GM18505 (cell line): ENCODE results near the gene RNF166.

ENCODE experiments used
- ATAC-seq: cut with Tn5 transposase; IDR thresholded peaks from one replicate; pipeline ENCODE4 v1.9.1; 2021; ENCODE audit not compliant: unreplicated experiment
- POLR2A ChIP-seq: IDR thresholded peaks from 4 replicates; pipeline ENCODE4 v1.6.1; 2011; ENCODE audit warnings: borderline replicate concordance; ENCODE audit not compliant: insufficient read depth, insufficient read length; ENCODE audit errors: extremely low read depth

Gene RNF166

DNA sequence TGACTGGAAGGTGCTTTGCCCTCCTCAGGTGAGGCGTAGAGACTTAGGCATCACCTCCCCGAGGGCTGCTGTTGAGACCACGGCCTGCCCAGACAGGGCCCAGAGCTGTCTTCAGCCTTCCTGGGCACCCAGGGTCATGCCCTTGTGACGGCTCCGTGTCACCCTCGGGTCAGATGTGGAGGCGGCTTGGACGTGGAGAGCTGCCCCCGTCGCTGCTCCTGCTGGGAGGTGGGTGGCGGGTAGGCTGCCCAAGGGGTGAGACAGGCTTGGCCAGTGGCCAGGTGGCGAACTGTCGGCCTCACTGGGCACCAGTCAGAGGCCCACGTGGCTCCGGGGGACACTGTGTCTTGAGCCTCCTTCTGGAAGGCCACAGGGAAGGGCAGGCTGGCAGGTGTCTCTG, 11.0 kb downstream of the RNF166 start:
- no peak for ATAC-seq
- TF ChIP-seq POLR2A: no peak

DNA sequence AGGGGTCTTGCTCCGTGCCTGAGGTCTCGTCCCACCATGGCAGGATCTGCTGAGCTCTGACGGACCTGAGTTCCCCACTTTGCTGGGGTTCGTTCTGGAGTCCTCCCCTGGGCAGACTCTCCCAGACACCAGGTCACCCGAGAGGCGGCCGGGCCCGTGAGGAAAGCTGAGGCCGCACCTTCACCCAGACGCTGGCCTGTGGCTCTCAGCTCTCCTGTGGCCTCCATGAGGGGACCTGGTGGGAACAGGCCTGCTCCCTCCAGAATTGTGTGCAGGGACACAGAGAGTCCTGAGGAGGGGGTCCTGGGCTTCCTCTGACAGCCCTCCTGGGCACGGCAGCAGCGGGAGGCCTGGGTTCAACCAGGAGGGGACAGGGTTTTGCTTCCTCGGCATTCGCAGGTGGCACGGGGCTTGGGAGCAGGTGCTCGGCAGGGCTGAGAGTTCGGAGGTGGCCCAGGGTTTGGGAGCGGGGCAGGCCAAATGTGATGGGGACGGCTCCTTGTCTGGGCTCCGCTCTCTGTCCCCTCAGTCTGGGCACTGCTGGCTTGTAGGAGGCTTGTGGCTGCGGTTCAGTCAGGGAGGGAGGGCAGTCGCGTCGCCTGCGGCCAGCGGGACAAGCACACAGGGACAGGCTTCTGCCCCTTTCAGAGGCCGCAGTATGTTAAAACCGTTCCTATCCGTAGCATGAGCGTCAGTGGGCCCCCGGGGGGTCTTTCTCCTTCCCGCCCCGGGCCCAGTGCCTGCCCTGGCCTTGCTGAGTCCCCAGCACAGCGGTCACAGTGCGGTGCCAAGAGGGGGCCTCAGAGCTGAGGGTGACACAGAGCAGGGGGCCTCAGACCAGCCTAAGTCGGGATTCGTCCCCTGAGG, 11.8 kb downstream of the RNF166 start:
- no peak for TF ChIP-seq POLR2A
- ATAC-seq: no peak

DNA sequence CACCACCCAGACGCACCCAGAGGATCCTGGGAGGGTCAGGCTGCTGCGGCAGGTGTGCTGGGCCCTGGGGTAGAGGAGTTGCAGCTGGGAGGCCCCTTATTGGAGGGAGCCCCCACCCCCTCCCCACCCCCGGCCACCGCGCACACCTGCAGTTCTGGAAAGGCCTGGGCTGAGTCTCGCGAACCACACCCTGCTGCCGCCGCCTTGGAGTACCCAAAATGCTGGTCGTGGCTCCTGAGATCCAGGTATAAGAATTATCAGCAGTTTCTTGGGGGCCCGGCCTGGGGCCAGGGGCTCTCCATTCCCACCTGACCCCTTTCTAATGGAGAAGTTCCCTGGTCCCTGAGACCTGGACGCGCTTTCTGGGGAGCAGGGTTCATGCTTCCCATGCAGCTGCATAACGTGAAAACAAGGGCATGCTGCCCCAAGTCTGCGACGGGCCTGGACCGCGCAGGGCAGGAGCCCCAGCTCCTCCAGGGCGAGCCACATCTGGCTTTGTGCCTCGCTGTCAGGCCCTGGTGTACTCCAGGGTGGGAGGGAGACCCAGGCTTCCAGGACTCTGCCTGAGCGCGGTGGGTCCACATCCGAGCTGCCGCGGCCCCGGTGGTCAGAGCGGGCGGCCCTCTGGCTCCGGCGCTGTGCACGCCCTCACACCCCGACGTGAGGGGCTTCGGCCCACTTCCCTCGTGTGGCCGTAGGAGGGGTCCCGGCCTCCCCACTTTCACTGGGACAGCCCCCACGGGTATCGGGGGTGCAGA, 12.6 kb downstream of the RNF166 start:
- TF ChIP-seq POLR2A: no peak

GRCh38 chr16:88692861-88693260, 13.3 kb downstream of the RNF166 start:
- no peak for TF ChIP-seq POLR2A
- no peak for ATAC-seq

More for the DNA sequence above, 12.6 kb downstream of the RNF166 start:
- ATAC-seq: no peak

DNA sequence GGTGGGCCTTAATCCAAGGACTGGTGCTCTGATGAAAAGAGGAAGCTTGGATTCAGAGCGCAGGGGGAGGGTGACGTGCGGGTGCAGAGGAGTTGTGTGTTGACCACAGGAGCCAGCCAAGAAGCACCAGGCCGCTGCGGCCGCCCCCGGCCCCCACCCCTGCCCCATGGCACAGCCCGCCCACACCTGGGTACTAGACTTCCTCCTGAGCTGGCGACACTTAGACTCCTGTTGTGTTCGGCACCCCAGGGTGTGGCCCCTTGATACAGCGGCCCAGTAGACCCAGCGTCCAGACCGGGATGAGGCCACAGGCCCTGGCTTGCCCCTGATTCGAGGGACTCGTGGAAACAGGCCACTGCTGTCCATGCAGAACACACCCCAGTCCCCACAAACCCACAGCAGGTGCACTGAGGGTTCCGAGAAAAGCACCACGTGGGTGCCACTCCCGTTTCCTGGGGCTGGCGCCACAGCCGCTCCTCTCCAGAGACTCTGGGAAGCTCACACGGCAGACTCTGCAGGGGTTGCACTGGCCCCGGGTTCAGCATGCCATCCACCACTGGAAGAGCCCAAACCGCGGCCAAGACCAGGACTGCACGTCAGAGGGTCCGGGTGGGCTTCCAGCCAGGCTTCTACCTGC, 14.2 kb downstream of the RNF166 start:
- no peak for ATAC-seq
- no peak for TF ChIP-seq POLR2A

- no peak for ATAC-seq
- TF ChIP-seq POLR2A: no peak
Measured at GRCh38 chr16:88691129-88691813, 14.9 kb downstream of the RNF166 start.

DNA sequence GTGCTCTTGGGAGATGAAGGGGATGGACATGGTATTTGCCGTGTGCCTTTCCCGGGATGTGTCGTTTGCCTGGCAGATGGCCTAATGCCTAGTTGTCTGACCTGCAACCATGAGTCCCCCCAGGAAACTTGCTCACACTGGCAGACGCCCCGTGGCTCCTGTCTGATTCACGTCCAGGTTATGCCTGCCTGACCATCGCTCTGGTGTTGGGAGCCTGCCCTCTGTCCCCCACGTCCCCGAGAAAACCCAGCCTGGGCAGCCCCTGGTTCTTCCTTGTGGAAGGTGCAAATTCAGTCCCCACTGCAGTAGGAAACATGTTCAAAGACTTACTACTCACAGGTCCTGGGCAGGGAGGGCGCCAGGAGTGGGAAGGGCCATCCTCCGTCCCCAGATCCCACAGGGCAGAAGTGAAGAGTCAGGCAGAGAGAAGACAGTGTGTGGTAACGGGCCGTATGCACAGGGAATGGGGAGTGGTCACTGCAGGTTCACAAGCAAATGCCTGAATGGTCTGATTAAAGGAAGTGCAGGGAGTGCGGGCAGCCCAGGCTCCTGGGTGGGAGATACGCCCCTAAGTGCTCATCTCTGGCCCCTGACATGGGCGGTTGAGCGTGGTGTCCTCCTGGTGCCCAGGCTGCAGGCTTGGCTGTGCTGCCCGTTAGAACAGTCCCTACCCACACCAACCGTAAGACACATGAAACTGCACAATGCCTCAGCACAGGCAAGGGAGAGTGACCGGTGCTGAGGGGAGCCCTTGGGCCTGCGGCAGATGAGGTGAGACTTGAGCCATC, 15.7 kb downstream of the RNF166 start:
- ATAC-seq: no peak
- no peak for TF ChIP-seq POLR2A

DNA sequence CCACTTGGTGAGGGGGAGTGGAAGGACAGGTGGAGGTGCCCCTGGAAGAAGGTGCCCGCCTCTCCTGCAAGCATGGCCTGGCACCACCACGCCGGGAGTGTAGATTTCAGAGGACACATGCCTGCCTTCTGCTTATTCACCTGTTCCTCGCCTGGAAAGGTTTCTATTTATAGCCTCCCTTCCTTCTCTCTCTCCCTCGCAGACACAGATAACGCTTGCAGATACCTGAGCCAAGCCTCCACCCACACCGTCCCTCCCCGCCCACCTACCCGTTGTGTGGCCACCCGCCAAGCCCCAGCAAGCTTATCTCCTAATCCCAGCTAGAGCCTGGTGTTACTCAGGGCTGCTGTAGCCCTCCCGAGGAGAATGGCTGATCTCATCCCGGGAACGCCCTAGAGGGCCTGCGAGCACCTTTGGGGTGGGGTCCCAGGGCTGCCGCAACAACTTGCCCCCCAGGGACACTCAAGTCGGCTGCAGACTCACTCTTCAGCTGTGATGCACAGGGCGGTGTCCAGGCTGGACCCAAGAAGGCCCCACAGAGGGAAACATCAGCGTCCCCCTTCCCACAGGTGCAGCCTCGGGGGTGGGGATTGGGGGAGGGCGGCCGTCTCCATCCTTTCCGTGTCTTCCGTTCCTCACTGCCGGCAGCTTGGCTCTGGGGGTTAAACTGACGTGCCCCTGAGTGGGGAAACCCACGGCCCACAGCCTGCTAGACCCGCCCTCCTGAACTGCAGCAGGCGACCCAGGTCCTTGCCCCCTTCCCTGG, 18.0 kb downstream of the RNF166 start:
- no peak for ATAC-seq

GRCh38 chr16:88687676-88688012, 18.6 kb downstream of the RNF166 start:
- no peak for TF ChIP-seq POLR2A
- ATAC-seq: no peak

More for the DNA sequence above, 18.0 kb downstream of the RNF166 start:
- TF ChIP-seq POLR2A: no peak

- no peak for TF ChIP-seq POLR2A
- ATAC-seq: no peak
Measured at GRCh38 chr16:88687254-88687576, 19.0 kb downstream of the RNF166 start.

DNA sequence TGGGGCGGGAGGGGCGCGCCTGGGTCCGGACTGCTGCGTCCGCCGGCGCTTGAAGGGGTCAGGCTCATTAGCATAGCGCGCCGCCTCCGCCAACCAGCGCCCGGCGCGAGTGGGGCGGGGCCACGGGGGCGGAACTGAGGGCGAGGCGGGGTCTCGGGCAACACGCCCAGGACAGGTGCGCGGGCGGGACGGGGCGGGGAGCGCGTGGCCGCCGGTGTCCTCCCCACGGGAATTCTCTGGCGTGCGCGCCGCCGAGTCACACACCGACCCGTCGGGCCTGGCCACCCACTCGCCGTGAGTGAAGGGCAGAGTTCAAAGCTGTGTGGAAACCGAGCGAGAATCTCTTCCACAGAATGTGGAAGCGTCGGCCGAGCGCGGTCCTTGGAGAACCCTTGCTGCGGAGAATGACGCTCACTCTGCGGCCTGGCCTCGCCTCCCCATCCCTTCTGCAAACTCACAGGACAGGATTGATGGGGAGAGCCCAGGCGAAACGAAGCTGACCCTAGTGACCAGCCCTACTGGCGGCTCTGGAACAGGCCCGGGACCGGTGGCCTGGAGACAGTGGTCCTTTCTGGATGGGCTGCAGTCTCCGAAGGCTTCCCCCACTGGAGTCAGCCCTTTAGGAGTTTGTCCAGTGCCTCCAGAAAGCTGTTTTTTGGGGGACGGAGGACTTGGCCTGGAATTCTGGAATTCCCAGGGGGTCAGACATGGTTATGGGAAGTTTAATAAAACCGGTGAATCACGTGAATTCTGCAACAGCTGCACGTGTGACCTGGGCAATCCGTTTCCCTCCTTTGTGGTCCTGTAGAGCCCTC, 19.6 kb downstream of the RNF166 start, which contains the start of gene SNAI3:
TSS of gene SNAI3 (minus strand) at position 69 of the 815 bp plus-strand sequence. CDS start 101 bp downstream, outside the sequence.
- TF ChIP-seq POLR2A: peak; percentile 7
- peak; percentile 47 for ATAC-seq
